ENCODE data around the gene MEG3. TPM values are rescaled to one million over a fixed set of nuclear protein-coding genes. Genes with fewer than 3 reads are reported as not detected.

MEG3 gene
- total and polyA plus RNA-seq, 2 of the 4 experiments (the other 2 are of a cell fraction): 31.5 to 556 TPM

DNA sequence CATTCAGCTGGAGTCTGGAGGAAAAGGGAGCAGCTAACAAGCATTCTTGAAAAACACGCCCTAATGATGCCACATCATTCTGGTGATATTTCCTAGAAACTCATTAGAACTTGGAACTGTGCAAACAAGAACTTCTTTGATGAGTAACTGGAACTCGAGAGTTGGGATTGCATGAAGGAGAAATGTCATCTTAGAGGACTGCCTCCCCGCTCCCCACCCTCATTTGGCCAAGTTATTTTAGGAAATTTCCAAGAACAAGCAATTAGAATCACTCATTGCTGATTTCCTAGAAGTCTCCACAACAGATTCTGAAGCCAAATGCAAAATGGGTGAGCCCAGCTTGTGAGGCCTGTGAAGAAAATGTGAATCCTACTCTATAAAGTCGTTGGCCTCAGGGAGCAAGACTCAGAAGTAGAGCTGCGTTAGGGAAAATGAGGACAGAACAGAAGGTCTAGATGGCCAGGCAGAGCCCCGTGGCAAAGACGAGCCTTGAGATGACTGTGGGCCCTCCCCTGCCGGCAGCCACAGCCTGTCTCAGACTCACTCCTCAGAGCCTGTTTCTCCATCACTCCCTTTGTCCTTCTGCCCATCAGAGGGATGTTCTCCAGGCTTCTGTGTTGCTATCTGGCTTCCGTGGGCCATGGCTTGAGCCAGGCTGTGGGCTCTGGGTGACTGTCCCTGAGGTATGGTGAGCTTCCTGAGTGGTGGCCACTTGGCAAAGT is 39.2 kb downstream of the MEG3 start:
- Histone ChIP-seq H2BK120ac (ENCODE audit: low read depth, low read length) (no peak overlapping the region), H2AK9ac (replicated peaks; ENCODE audit: low read depth, low read length, poor library complexity) (no peak overlapping the region), H3K9me1 (ENCODE audit: insufficient read depth, low read length) (no peaks in the 10 kb centered on the region; the same call in none of the 2 replicates), H3K9ac (ENCODE audit: low read depth, low read length) (no peak overlapping the region), H3K79me1 (ENCODE audit: low read depth in 1 of 2, low read length in 2 of 2) (peaks cover 5 to 67% of the 10 kb centered on the region in 2 experiments; a peak in 3 of 4 replicates), H3K18ac (ENCODE audit: low read depth, low read length) (no peak overlapping the region), H4K5ac (ENCODE audit: low read depth, low read length) (no peak overlapping the region), H2BK20ac (ENCODE audit: low read depth, low read length) (no peak overlapping the region), H3K4me2 (ENCODE audit: low read depth, low read length) (no peak overlapping the region), H3K56ac (ENCODE audit: extremely low read depth, insufficient read depth, low read length) (no peak overlapping the region), H2BK15ac (ENCODE audit: low read depth, low read length) (no peak overlapping the region), H3K27ac (ENCODE audit: insufficient read depth, low read length) (no peak overlapping the region), H3K9me3 (ENCODE audit: control insufficient read depth, insufficient read depth, low read length) (no peaks in the 10 kb centered on the region), H3K4ac (ENCODE audit: low read depth, low read length) (no peak overlapping the region), H3K4me3 (ENCODE audit: insufficient read depth, low read depth, low read length) (no peak overlapping the region), H2AFZ (replicated peaks; ENCODE audit: low read length, poor library complexity) (no peak overlapping the region), H2AK5ac (ENCODE audit: low read depth, low read length) (no peak overlapping the region), H3K4me1 (ENCODE audit: control insufficient read depth, insufficient read depth, low read length) (no peaks in the 10 kb centered on the region; the same call in none of the 2 replicates), H4K20me1 (ENCODE audit: insufficient read depth, low read length) (peaks cover 88% of the 10 kb centered on the region), H3K23ac (ENCODE audit: low read depth, low read length) (no peak overlapping the region), H3K27me3 (ENCODE audit: control insufficient read depth, insufficient read depth, low read length) (no peaks in the 10 kb centered on the region), H4K91ac (ENCODE audit: insufficient read depth, low read depth, low read length) (no peak overlapping the region), H3K14ac (replicated peaks; ENCODE audit: low read depth, low read length) (no peak overlapping the region), H3K36me3 (ENCODE audit: control insufficient read depth, insufficient read depth, low read length) (peaks cover 57% of the 10 kb centered on the region), H4K8ac (ENCODE audit: low read depth in 2 of 2, low read length in 2 of 2) (no peak overlapping the region), H2BK5ac (ENCODE audit: low read depth, low read length, poor library complexity, severe bottlenecking) (no peak overlapping the region)
- ATAC-seq (ENCODE audit: low read depth) (no peak), DNase-seq (peak; percentile 36)
- dilution Hi-C loops (cut with HindIII; ENCODE audit: low sequenced_read_pairs, unreplicated experiment): no loop called here
- ChIA-PET CTCF (no interaction called here), POLR2A (ENCODE audit: unreplicated experiment) (no interaction called here)
- in situ Hi-C loops (cut with MboI; ENCODE audit: low sequenced_read_pairs): no loop called here
- BruUV-seq (replicated peaks): no TSS peak
- intact Hi-C loops (cut with micrococcal nuclease): no loop called here
- no CpG with 5 or more reads among the region's 9 CpGs for WGBS, 2 experiments (ENCODE audit: extremely low coverage in 2 of 2, insufficient read length in 1 of 2)
- TF ChIP-seq RAD21 (IDR thresholded peaks at IDR 0.05; ENCODE audit: low read length) (no peak), MAFK (IDR thresholded peaks at IDR 0.05; ENCODE audit: low read depth, low read length) (no peak), RCOR1 (IDR thresholded peaks at IDR 0.05; ENCODE audit: insufficient replicate concordance, low read length) (no peak), MXI1 (IDR thresholded peaks at IDR 0.05; ENCODE audit: borderline replicate concordance, low read depth, low read length) (no peak), NFE2L2 (IDR thresholded peaks at IDR 0.05; ENCODE audit: low read depth, low read length) (no peak), MAZ (IDR thresholded peaks at IDR 0.05; ENCODE audit: borderline replicate concordance, low read depth, low read length) (no peak), FOS (IDR thresholded peaks at IDR 0.05; ENCODE audit: low read depth, low read length) (no peak), SMC3 (IDR thresholded peaks at IDR 0.05; ENCODE audit: low read depth, low read length) (no peak), BHLHE40 (IDR thresholded peaks at IDR 0.05; ENCODE audit: low read depth, low read length) (no peak), CEBPB (IDR thresholded peaks at IDR 0.05; ENCODE audit: low read depth, low read length) (no peak), POLR2A (IDR thresholded peaks at IDR 0.05; ENCODE audit: low read depth, low read length) (no peak), RFX5 (IDR thresholded peaks at IDR 0.05; ENCODE audit: low read depth, low read length) (no peak)
- TF ChIP-seq, protein P1, sequence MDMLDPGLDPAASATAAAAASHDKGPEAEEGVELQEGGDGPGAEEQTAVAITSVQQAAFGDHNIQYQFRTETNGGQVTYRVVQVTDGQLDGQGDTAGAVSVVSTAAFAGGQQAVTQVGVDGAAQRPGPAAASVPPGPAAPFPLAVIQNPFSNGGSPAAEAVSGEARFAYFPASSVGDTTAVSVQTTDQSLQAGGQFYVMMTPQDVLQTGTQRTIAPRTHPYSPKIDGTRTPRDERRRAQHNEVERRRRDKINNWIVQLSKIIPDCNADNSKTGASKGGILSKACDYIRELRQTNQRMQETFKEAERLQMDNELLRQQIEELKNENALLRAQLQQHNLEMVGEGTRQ (IDR thresholded peaks at IDR 0.05; ENCODE audit: low read depth, low read length): no peak
- TF ChIP-seq, protein P2, sequence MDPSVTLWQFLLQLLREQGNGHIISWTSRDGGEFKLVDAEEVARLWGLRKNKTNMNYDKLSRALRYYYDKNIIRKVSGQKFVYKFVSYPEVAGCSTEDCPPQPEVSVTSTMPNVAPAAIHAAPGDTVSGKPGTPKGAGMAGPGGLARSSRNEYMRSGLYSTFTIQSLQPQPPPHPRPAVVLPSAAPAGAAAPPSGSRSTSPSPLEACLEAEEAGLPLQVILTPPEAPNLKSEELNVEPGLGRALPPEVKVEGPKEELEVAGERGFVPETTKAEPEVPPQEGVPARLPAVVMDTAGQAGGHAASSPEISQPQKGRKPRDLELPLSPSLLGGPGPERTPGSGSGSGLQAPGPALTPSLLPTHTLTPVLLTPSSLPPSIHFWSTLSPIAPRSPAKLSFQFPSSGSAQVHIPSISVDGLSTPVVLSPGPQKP (IDR thresholded peaks at IDR 0.05; ENCODE audit: borderline replicate concordance, low read depth, low read length): no peak
